ENCODE results near the gene MTG2.

The MTG2 gene

DNA sequence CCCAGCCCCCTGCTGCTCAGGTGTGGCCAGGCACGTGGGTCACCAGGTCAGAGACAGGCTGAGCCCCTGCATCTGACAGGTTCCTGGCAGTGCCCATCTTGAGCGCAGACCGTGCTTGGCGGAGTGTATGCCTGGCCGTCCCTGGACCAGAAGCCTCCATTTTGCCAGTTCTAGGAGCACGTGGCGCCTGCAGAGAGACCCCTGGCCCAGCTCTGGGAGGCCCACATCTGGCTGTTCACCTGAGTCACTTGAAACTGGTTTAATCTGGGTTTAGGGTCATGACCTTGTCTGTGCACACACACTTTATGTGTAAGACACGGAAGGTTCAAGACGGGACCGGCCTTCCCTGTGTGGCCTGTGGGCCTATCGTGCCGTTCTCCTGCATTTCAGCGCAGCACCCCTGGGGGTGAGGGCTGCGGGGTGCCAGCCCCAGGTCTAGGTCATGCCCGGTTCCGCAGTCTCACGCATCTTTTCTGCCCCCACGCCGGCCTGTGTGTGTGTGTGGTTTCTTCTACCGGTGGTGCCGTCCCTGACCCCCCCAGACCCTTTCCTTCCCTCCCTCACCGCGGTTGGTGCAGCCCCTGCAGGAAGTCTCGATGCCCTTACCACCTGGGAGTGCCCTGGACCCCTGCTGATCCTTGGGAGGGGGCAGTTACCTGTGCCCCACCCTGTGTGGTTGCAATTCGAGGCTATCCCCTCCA is 25.3 kb upstream of the MTG2 start:
- Histone ChIP-seq H3K27ac (ENCODE audit: low read depth, low read length) (no peak overlapping the region), H3K9ac (ENCODE audit: low read depth, low read length) (no peak overlapping the region; the same call in 1 of the 2 replicates), H3K4me3 (ENCODE audit: low read length) (no peak overlapping the region), H3K4me1 (ENCODE audit: insufficient read depth, low read length) (peaks cover 22% of the 10 kb centered on the region), H3K27me3 (ENCODE audit: insufficient read depth, low read length) (no peaks in the 10 kb centered on the region), H3K36me3 (ENCODE audit: insufficient read depth, low read length) (peaks cover 43% of the 10 kb centered on the region), H3K9me3 (ENCODE audit: insufficient read depth, low read depth, low read length) (no peaks in the 10 kb centered on the region)
- WGBS: 95% methylated on average over 25 of the region's 25 CpGs

DNA sequence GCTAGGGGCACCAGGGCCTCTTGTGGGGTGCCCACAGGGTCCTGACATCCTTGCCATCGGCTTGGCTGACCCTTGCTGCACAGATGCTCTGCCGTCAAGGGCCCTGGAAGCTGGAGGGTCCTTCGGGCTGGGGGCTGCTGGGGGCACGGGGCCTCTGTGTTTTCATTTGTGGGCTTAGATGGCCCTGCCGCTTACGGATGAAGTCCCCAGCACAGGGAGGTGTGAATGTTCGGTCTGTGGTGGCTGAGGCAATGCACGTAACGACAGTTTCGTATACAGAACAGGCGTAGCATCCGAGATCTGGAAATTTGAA is 24.8 kb upstream of the MTG2 start:
- Histone ChIP-seq H3K9me3 (ENCODE audit: insufficient read depth, low read depth, low read length) (no peaks in the 10 kb centered on the region), H3K27ac (ENCODE audit: low read depth, low read length) (no peak overlapping the region), H3K4me3 (ENCODE audit: low read length) (no peak overlapping the region), H3K27me3 (ENCODE audit: insufficient read depth, low read length) (no peaks in the 10 kb centered on the region), H3K9ac (ENCODE audit: low read depth, low read length) (no peak overlapping the region), H3K36me3 (ENCODE audit: insufficient read depth, low read length) (peaks cover 46% of the 10 kb centered on the region), H3K4me1 (ENCODE audit: insufficient read depth, low read length) (peaks cover 22% of the 10 kb centered on the region)
- whole genome bisulfite sequencing: 95% methylated on average over 12 of the region's 12 CpGs

DNA sequence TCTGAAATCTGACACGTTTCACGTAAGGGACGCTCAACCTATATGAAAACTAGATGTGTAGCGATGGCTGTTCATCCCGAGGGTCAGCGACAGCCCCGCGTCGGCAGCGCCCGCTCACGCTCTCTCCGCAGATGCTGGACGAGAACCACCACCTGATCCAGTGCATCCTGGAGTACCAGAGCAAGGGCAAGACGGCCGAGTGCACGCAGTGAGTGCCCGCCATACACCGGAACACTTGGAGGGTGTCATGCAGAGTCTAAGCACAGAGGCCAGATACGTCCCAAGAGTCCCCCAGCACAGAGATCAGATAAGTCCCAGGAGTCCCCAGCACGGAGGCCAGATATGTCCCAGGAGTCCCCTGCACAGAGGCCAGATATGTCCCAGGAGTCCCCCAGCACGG is 24.3 kb upstream of the MTG2 start:
- Histone ChIP-seq H3K4me3 (ENCODE audit: low read length) (no peak overlapping the region), H3K27me3 (ENCODE audit: insufficient read depth, low read length) (no peaks in the 10 kb centered on the region), H3K9ac (ENCODE audit: low read depth, low read length) (no peak overlapping the region), H3K27ac (ENCODE audit: low read depth, low read length) (no peak overlapping the region), H3K4me1 (ENCODE audit: insufficient read depth, low read length) (peaks cover 22% of the 10 kb centered on the region), H3K36me3 (ENCODE audit: insufficient read depth, low read length) (peaks cover 50% of the 10 kb centered on the region), H3K9me3 (ENCODE audit: insufficient read depth, low read depth, low read length) (no peaks in the 10 kb centered on the region)
- WGBS: 96% methylated on average over 22 of the region's 22 CpGs

DNA sequence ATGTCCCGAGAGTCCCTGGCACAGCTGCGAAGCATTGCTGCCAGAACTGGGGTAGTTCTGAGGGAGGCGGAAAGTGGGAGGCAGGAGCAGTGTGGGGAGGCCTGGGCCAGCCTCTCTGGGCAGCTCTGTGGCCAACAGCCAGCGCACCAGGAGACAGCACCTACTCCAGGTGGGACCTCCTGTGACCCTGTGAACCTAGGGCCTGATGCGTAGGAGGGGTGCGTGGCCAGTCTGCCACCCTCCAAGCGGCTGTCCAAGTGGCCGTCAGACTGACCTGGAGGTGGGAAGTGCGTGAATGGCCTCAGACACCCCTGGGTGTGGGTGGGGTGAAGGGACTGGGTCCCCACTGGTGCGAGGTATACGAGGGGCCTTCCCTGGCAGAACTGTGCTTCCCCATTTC is 23.8 kb upstream of the MTG2 start:
- H3K36me3 ChIP-seq (ENCODE audit: insufficient read depth, low read length): peaks cover 54% of the 10 kb centered on the region
- H3K9me3 ChIP-seq (ENCODE audit: insufficient read depth, low read depth, low read length): no peaks in the 10 kb centered on the region
- peaks cover 22% of the 10 kb centered on the region for H3K4me1 ChIP-seq (ENCODE audit: insufficient read depth, low read length)
- no peaks in the 10 kb centered on the region for H3K27me3 ChIP-seq (ENCODE audit: insufficient read depth, low read length)
- H3K27ac ChIP-seq (ENCODE audit: low read depth, low read length): no peak overlapping the region
- no peak overlapping the region for H3K4me3 ChIP-seq (ENCODE audit: low read length)
- WGBS: 95% methylated on average over 11 of the region's 11 CpGs
- no peak overlapping the region for H3K9ac ChIP-seq (ENCODE audit: low read depth, low read length)

DNA sequence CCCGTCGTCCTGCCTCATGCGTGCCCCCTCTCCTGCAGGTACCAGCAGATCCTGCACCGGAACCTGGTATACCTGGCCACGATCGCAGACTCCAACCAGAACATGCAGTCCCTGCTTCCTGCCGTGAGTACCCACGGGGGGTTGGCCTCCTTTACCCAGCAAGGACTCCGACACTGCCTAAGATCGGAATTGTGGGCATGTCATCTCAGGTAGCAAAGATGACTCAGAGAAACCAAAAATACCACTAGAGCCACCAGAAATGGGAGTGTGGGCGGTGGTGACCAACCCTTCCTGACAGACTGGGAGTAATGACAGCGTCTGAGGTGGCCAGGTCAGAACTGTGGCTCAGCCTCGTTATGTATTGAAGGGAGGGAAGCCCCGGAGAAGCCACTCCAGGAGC is 23.0 kb upstream of the MTG2 start:
- WGBS: 92% methylated on average over 14 of the region's 14 CpGs
- Histone ChIP-seq H3K27me3 (ENCODE audit: insufficient read depth, low read length) (no peaks in the 10 kb centered on the region), H3K4me1 (ENCODE audit: insufficient read depth, low read length) (peaks cover 20% of the 10 kb centered on the region), H3K27ac (ENCODE audit: low read depth, low read length) (no peak overlapping the region), H3K36me3 (ENCODE audit: insufficient read depth, low read length) (peaks cover 58% of the 10 kb centered on the region), H3K9ac (ENCODE audit: low read depth, low read length) (no peak overlapping the region), H3K4me3 (ENCODE audit: low read length) (no peak overlapping the region), H3K9me3 (ENCODE audit: insufficient read depth, low read depth, low read length) (no peaks in the 10 kb centered on the region)

DNA sequence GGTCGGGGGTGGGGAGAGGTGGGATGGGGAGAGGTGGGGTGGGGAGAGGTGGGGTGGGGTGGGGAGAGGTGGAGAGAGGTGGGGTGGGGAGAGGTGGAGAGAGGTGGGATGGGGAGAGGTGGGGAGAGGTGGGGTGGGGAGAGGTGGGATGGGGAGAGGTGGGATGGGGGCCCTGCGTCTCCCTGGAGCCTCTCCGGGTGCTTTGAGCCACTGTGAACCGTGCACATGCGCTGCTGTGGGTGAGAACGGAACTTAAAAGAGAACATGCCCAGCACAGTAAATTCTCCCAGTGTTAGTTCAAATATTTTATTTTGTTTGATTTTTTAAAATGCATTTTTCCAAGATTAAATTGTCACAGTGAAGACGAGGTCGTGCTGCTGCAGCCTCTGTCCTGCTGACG is 22.6 kb upstream of the MTG2 start:
- Histone ChIP-seq H3K9ac (ENCODE audit: low read depth, low read length) (no peak overlapping the region), H3K36me3 (ENCODE audit: insufficient read depth, low read length) (peaks cover 62% of the 10 kb centered on the region)
- WGBS: 98% methylated on average over 8 of the region's 9 CpGs

DNA sequence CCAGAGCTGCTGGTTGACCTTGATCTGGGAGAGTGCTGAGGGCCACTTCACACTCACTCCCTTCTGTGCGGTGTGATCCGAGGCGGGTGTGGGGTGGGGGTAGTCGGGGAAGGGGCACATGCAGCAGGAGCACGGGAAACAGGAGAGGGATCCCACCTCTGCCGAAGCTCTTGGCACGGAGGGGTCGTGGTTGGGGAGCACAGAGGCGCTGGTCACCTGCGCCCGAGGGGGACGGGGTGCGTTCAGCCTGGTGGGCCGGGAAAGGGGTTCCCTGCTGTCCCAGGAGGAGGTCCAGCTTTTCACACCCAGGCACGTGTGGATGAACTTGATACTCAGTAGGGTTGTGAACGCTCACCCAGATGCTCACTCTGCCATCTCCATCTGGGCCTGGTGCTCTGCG is 22.0 kb upstream of the MTG2 start:
- H3K9me3 ChIP-seq (ENCODE audit: insufficient read depth, low read depth, low read length): no peaks in the 10 kb centered on the region
- H3K27ac ChIP-seq (ENCODE audit: low read depth, low read length): no peak overlapping the region
- no peak overlapping the region for H3K9ac ChIP-seq (ENCODE audit: low read depth, low read length)
- WGBS: 96% methylated on average over 17 of the region's 17 CpGs
- H3K36me3 ChIP-seq (ENCODE audit: insufficient read depth, low read length): peaks cover 68% of the 10 kb centered on the region
- H3K27me3 ChIP-seq (ENCODE audit: insufficient read depth, low read length): no peaks in the 10 kb centered on the region
- peaks cover 10% of the 10 kb centered on the region for H3K4me1 ChIP-seq (ENCODE audit: insufficient read depth, low read length)
- H3K4me3 ChIP-seq (ENCODE audit: low read length): no peak overlapping the region

More for the DNA sequence above, 22.6 kb upstream of the MTG2 start:
- H3K4me1 ChIP-seq (ENCODE audit: insufficient read depth, low read length): peaks cover 16% of the 10 kb centered on the region
- no peak overlapping the region for H3K27ac ChIP-seq (ENCODE audit: low read depth, low read length)
- H3K27me3 ChIP-seq (ENCODE audit: insufficient read depth, low read length): no peaks in the 10 kb centered on the region
- no peaks in the 10 kb centered on the region for H3K9me3 ChIP-seq (ENCODE audit: insufficient read depth, low read depth, low read length)
- no peak overlapping the region for H3K4me3 ChIP-seq (ENCODE audit: low read length)

DNA sequence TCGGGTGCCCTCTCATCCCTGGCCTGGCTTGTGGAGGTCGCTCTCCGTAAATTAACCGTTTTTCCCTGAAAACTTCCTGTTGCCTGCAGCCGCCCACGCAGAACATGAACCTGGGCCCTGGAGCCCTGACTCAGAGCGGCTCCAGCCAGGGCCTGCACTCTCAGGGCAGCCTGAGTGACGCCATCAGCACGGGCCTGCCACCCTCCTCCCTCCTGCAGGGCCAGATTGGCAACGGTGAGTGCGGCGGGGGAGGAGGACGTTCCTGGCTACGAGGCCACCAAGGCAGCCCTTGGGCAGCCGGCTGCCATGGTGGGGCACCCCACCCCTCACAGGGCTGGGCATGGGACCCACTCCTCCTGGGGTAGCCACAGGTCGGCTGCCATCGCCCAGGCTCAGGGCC is 21.5 kb upstream of the MTG2 start:
- Histone ChIP-seq H3K27me3 (ENCODE audit: insufficient read depth, low read length) (no peaks in the 10 kb centered on the region), H3K36me3 (ENCODE audit: insufficient read depth, low read length) (peaks cover 73% of the 10 kb centered on the region), H3K4me1 (ENCODE audit: insufficient read depth, low read length) (0 out of 2 replicates have a peak, but pooled peaks cover 5% of the 10 kb centered on the region), H3K4me3 (ENCODE audit: low read length) (no peak overlapping the region), H3K27ac (ENCODE audit: low read depth, low read length) (no peak overlapping the region), H3K9ac (ENCODE audit: low read depth, low read length) (no peak overlapping the region), H3K9me3 (ENCODE audit: insufficient read depth, low read depth, low read length) (no peaks in the 10 kb centered on the region)
- WGBS: 92% methylated on average over 17 of the region's 17 CpGs

DNA sequence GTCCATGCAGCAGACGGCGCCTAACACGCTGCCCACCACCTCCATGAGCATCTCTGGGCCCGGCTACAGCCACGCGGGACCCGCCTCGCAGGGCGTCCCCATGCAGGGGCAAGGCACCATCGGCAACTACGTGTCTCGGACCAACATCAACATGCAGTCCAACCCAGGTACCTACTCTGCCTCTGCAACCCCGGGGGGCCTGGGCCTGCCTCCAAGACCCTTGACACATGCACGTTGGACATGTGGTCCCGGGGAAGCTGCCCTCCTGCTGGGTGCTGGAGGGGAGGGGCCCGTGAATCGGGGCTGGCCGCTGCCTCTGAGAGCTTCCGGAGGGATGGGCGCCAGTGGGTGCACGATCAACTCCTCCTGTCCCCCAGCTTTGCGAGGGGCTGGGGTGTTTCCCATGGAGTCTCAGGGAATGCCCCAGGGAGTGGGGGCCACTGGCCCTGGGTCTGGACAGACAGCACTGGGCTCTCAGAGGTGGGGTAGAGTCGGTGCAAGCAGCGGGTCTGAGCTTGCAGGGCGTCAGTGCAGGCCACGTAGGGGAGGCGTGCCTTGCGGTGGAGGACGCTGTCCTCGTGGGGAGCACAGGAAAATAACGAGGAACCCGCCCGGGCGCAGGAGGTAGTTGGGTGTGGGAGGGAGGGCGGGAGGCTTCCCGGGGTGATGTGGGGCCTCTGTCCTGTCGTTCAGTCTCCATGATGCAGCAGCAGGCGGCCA is 19.9 kb upstream of the MTG2 start:
- H3K4me3 ChIP-seq (ENCODE audit: low read length): no peak overlapping the region
- H3K27me3 ChIP-seq (ENCODE audit: insufficient read depth, low read length): no peaks in the 10 kb centered on the region
- H3K36me3 ChIP-seq (ENCODE audit: insufficient read depth, low read length): peaks cover 79% of the 10 kb centered on the region
- no peak overlapping the region for H3K27ac ChIP-seq (ENCODE audit: low read depth, low read length)
- WGBS: 96% methylated on average over 38 of the region's 38 CpGs
- H3K9me3 ChIP-seq (ENCODE audit: insufficient read depth, low read depth, low read length): no peaks in the 10 kb centered on the region
- no peak overlapping the region for H3K9ac ChIP-seq (ENCODE audit: low read depth, low read length)
- no peaks in the 10 kb centered on the region for H3K4me1 ChIP-seq (ENCODE audit: insufficient read depth, low read length)

DNA sequence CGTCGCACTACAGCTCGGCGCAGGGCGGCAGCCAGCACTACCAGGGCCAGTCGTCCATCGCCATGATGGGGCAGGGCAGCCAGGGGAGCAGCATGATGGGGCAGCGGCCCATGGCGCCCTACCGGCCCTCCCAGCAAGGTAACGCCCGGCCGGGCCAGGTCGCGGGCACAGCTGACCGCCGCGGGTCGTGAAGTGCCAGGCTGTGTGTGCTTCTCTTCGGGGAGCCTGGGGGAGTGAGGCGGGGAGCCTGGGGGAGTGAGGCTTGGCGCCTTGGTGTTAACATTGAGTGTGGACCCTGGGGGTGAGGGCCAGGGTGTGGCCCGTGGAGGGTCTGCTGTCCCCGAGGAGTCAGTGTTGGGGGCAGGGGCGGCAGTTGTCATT is 19.4 kb upstream of the MTG2 start:
- Histone ChIP-seq H3K36me3 (ENCODE audit: insufficient read depth, low read length) (peaks cover 84% of the 10 kb centered on the region), H3K9me3 (ENCODE audit: insufficient read depth, low read depth, low read length) (no peaks in the 10 kb centered on the region), H3K27me3 (ENCODE audit: insufficient read depth, low read length) (no peaks in the 10 kb centered on the region), H3K9ac (ENCODE audit: low read depth, low read length) (no peak overlapping the region), H3K4me1 (ENCODE audit: insufficient read depth, low read length) (no peaks in the 10 kb centered on the region), H3K27ac (ENCODE audit: low read depth, low read length) (no peak overlapping the region), H3K4me3 (ENCODE audit: low read length) (no peak overlapping the region)
- WGBS: 95% methylated on average over 25 of the region's 25 CpGs

DNA sequence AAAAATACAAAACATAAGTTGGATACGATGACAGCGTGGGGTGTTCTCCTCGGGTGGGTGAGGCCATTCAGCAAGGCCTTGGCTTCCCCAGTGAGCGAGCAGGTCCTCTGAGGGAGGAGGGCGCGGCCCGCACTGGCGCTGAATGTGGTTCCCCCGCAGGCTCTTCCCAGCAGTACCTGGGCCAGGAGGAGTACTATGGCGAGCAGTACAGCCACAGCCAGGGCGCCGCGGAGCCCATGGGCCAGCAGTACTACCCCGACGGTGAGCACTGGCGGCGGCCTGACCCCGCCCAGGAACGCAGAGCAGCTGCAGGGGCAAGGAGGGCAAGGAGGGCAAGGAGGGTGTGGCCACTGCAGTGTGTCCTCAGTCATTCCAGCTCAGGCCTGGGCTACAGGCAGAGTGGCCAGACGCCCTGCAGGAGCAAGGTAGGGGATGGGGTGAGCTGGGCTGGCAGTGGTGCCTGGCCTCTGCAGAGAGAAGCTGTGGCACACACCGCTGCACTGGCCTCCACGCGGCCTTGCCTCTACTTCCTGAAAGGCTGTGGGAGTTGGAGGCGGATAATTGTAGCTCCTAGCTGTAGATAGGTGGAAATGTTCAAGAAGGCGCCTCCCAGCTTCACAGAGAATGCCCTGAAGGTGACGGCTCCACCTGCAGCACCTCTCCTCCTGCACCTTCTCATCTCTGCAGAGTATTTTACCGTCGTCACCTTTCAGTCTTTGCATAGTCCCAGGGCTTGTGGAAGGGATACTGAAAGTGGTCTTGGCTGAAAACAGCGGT is 18.7 kb upstream of the MTG2 start:
- Histone ChIP-seq H3K36me3 (ENCODE audit: insufficient read depth, low read length) (peaks cover 83% of the 10 kb centered on the region), H3K27ac (ENCODE audit: low read depth, low read length) (no peak overlapping the region)
- 95% methylated on average over 29 of the region's 29 CpGs for WGBS

More for the DNA sequence above, 18.7 kb upstream of the MTG2 start:
- Histone ChIP-seq H3K9me3 (ENCODE audit: insufficient read depth, low read depth, low read length) (no peaks in the 10 kb centered on the region), H3K4me3 (ENCODE audit: low read length) (no peak overlapping the region), H3K27me3 (ENCODE audit: insufficient read depth, low read length) (no peaks in the 10 kb centered on the region), H3K4me1 (ENCODE audit: insufficient read depth, low read length) (no peaks in the 10 kb centered on the region), H3K9ac (ENCODE audit: low read depth, low read length) (no peak overlapping the region)

Measured in HUES64 (cell line).